Neural progenitor cell (in vitro differentiated cells): Measurements from ENCODE around the gene GALNS. TPM values are rescaled to one million over a fixed set of nuclear protein-coding genes. Genes with fewer than 3 reads are reported as not detected.

Source experiments
- DNase-seq: peaks from one replicate; pipeline ENCODE4 v3.0.0-alpha.2; 2016; ENCODE audit warnings: low spot score
- H2AFZ ChIP-seq: fragments of 200-600 bp; sonication (generic); replicated peaks from 2 replicates; pipeline ENCODE4 v1.6.1; 2016; ENCODE audit warnings: antibody characterized with exemption
- H3F3A ChIP-seq: fragments of 200-600 bp; sonication (generic); 2 replicates; pipeline ENCODE4 v1.6.1; 2016; ENCODE audit warnings: antibody characterized with exemption, low read depth
- H3K27ac ChIP-seq: fragments of 200-600 bp; sonication (generic); 2 replicates; pipeline ENCODE4 v1.5.1; 2016; ENCODE audit warnings: mild to moderate bottlenecking
- H3K27me3 ChIP-seq: fragments of 200-600 bp; sonication (generic); 2 replicates; pipeline ENCODE4 v1.6.1; 2016; ENCODE audit warnings: mild to moderate bottlenecking, moderate library complexity
- H3K36me3 ChIP-seq: fragments of 200-600 bp; sonication (generic); 2 replicates; pipeline ENCODE4 v1.5.1; 2016
- H3K4me1 ChIP-seq: fragments of 200-600 bp; sonication (generic); 2 replicates; pipeline ENCODE4 v1.6.1; 2016; ENCODE audit warnings: mixed run types
- H3K4me2 ChIP-seq: fragments of 200-600 bp; sonication (generic); 2 replicates; pipeline ENCODE4 v1.6.1; 2016
- H3K4me3 ChIP-seq: fragments of 200-600 bp; sonication (generic); 2 replicates; pipeline ENCODE4 v1.5.1; 2016
- H3K79me2 ChIP-seq: fragments of 200-600 bp; sonication (generic); 2 replicates; pipeline ENCODE4 v1.6.1; 2016; ENCODE audit warnings: low read depth
- H3K9ac ChIP-seq: fragments of 200-600 bp; sonication (generic); 2 replicates; pipeline ENCODE4 v1.6.1; 2016
- H3K9me3 ChIP-seq: fragments of 200-600 bp; sonication (generic); 2 replicates; pipeline ENCODE4 v1.5.1; 2016; ENCODE audit warnings: low read depth
- H4K20me1 ChIP-seq: fragments of 200-600 bp; sonication (generic); 2 replicates; pipeline ENCODE4 v1.6.1; 2016; ENCODE audit warnings: low read depth
- H3K27ac Mint-ChIP-seq: 3 replicates; pipeline ENCODE4 v1.8.0; 2021; ENCODE audit warnings: mixed read lengths
- H3K27me3 Mint-ChIP-seq: 2 replicates; pipeline ENCODE4 v1.8.0; 2022; ENCODE audit warnings: low read depth, mild to moderate bottlenecking, inconsistent platforms, moderate library complexity, mixed read lengths; ENCODE audit not compliant: insufficient read depth
- H3K36me3 Mint-ChIP-seq: 3 replicates; pipeline ENCODE4 v1.8.0; 2021; ENCODE audit warnings: mixed read lengths
- H3K4me1 Mint-ChIP-seq: 3 replicates; pipeline ENCODE4 v1.8.0; 2021; ENCODE audit warnings: mixed read lengths
- H3K4me3 Mint-ChIP-seq: 3 replicates; pipeline ENCODE4 v1.8.0; 2021; ENCODE audit warnings: mild to moderate bottlenecking, moderate library complexity, mixed read lengths
- H3K9me3 Mint-ChIP-seq: 3 replicates; pipeline ENCODE4 v1.8.0; 2020; ENCODE audit warnings: mixed read lengths
- CTCF ChIP-seq: fragments of 200-600 bp; sonication (generic); IDR thresholded peaks from 2 replicates; pipeline ENCODE4 v1.5.1; 2017; ENCODE audit warnings: antibody characterized with exemption, mild to moderate bottlenecking
- EZH2 ChIP-seq: fragments of 200-600 bp; sonication (generic); IDR thresholded peaks from 2 replicates; pipeline ENCODE4 v1.6.1; 2017; ENCODE audit warnings: antibody characterized with exemption, mild to moderate bottlenecking, moderate library complexity
- EZH2phosphoT487 ChIP-seq: fragments of 200-600 bp; sonication (generic); IDR thresholded peaks from 2 replicates; pipeline ENCODE4 v1.6.1; 2017; ENCODE audit warnings: antibody characterized with exemption
- total RNA-seq: library from RNA; depleted of rRNA; stranded (reverse); fragments of >200 nt; gene quantifications from 2 replicates; pipeline ENCODE4 v1.2.3, GENCODE V29; 2015; ENCODE audit warnings: low replicate concordance

GALNS gene
- total RNA-seq, 1 donor from 2014 or later = 5.0 TPM

GRCh38 chr16:88827727-88828126, 29.0 kb downstream of the GALNS start:
- Mint-ChIP-seq H3K27ac (no peak overlapping the region), H3K4me1 (no peaks in the 10 kb centered on the region), H3K36me3 (peaks cover 1% of the 10 kb centered on the region), H3K4me3 (no peak overlapping the region), H3K27me3 (peaks cover 5% of the 10 kb centered on the region), H3K9me3 (no peaks in the 10 kb centered on the region)
- H3K27ac ChIP-seq = no peak overlapping the region
- H3K27me3 ChIP-seq = no peaks in the 10 kb centered on the region
- no peak overlapping the region for H2AFZ ChIP-seq
- H3K9me3 ChIP-seq = no peaks in the 10 kb centered on the region
- no peaks in the 10 kb centered on the region for H3K36me3 ChIP-seq
- H4K20me1 ChIP-seq = no peaks in the 10 kb centered on the region
- no peak for DNase-seq
- no peak overlapping the region for H3K9ac ChIP-seq
- no peak overlapping the region for H3K4me3 ChIP-seq
- no peaks in the 10 kb centered on the region for H3K79me2 ChIP-seq
- no peaks in the 10 kb centered on the region for H3F3A ChIP-seq
- H3K4me2 ChIP-seq = no peak overlapping the region
- H3K4me1 ChIP-seq = no peaks in the 10 kb centered on the region
- no peak for TF ChIP-seq EZH2phosphoT487
- TF ChIP-seq CTCF = no peak
- TF ChIP-seq EZH2 = no peak

GRCh38 chr16:88826070-88826840, 30.5 kb downstream of the GALNS start:
- Histone ChIP-seq H2AFZ (no peak overlapping the region), H3K4me2 (no peak overlapping the region), H3K36me3 (no peaks in the 10 kb centered on the region), H3K27me3 (no peaks in the 10 kb centered on the region), H3F3A (no peaks in the 10 kb centered on the region), H4K20me1 (no peaks in the 10 kb centered on the region), H3K27ac (no peak overlapping the region), H3K79me2 (no peaks in the 10 kb centered on the region), H3K4me1 (no peaks in the 10 kb centered on the region), H3K4me3 (no peak overlapping the region), H3K9ac (no peak overlapping the region), H3K9me3 (no peaks in the 10 kb centered on the region)
- TF ChIP-seq EZH2phosphoT487 = no peak
- no peak for TF ChIP-seq EZH2
- TF ChIP-seq CTCF = no peak
- Mint-ChIP-seq H3K27me3 (peaks cover 5% of the 10 kb centered on the region), H3K9me3 (no peaks in the 10 kb centered on the region), H3K27ac (no peak overlapping the region), H3K36me3 (peaks cover 3% of the 10 kb centered on the region), H3K4me3 (no peak overlapping the region), H3K4me1 (no peaks in the 10 kb centered on the region)
- DNase-seq = no peak

DNA sequence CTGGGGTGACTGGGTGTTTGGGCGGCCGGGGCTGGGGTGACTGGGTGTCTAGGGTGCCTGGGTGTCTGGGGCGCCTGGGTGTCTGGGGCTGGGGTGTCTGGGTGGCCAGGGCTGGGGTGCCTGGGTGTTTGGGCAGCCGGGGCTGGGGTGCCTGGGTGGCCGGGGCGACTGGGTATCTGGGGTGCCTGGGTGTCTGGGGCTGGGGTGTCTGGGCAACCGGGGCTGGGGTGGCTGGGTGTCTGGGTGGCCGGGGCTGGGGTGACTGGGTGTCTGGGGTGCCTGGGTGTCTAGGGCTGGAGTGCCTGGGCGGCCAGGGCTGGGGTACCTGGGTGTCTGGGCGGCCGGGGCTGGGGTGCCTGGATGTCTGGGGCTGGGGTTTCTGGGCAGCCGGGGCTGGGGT, 31.6 kb downstream of the GALNS start:
- H3K9me3 Mint-ChIP-seq = no peaks in the 10 kb centered on the region
- H3K4me3 Mint-ChIP-seq = no peak overlapping the region
- H3K27ac Mint-ChIP-seq = no peak overlapping the region
- no peak for DNase-seq
- Histone ChIP-seq H3K4me1 (no peaks in the 10 kb centered on the region), H3K9me3 (no peaks in the 10 kb centered on the region), H3K9ac (no peak overlapping the region), H2AFZ (no peak overlapping the region), H3K4me2 (no peak overlapping the region), H4K20me1 (no peaks in the 10 kb centered on the region), H3K4me3 (no peak overlapping the region), H3K27me3 (no peaks in the 10 kb centered on the region), H3F3A (no peaks in the 10 kb centered on the region), H3K27ac (no peak overlapping the region), H3K36me3 (no peaks in the 10 kb centered on the region), H3K79me2 (no peaks in the 10 kb centered on the region)
- H3K36me3 Mint-ChIP-seq = peaks cover 3% of the 10 kb centered on the region
- H3K4me1 Mint-ChIP-seq = no peaks in the 10 kb centered on the region
- peaks cover 5% of the 10 kb centered on the region for H3K27me3 Mint-ChIP-seq
- TF ChIP-seq EZH2phosphoT487 (no peak), CTCF (no peak), EZH2 (no peak)
